Smooth muscle cell (in vitro differentiated cells): ENCODE data around the gene SLC48A1. TPM values are rescaled to one million over a fixed set of nuclear protein-coding genes. Genes with fewer than 3 reads are reported as not detected.

Source experiments
- DNase-seq: peaks from one replicate; lab custom pipeline; 2025; ENCODE audit not compliant: unreplicated experiment; lab: John Stamatoyannopoulos, UW
- H2AFZ ChIP-seq: fragments of 200-600 bp; sonication (generic); 2 replicates; pipeline ENCODE4 v1.6.0; 2016; ENCODE audit warnings: antibody characterized with exemption, low read depth, mild to moderate bottlenecking
- H3F3A ChIP-seq: fragments of 200-600 bp; sonication (generic); 2 replicates; pipeline ENCODE4 v1.6.0; 2017; ENCODE audit warnings: antibody characterized with exemption, low read depth
- H3K27ac ChIP-seq: fragments of 200-600 bp; sonication (generic); 2 replicates; pipeline ENCODE4 v1.5.1; 2016; ENCODE audit warnings: low read depth, mild to moderate bottlenecking
- H3K27me3 ChIP-seq: fragments of 200-600 bp; sonication (generic); 2 replicates; pipeline ENCODE4 v1.6.1; 2016; ENCODE audit warnings: low read depth, mild to moderate bottlenecking
- H3K36me3 ChIP-seq: fragments of 200-600 bp; sonication (generic); 2 replicates; pipeline ENCODE4 v1.5.1; 2016; ENCODE audit warnings: low read depth
- H3K4me1 ChIP-seq: fragments of 200-600 bp; sonication (generic); 2 replicates; pipeline ENCODE4 v1.5.1; 2016; ENCODE audit warnings: low read depth
- H3K4me2 ChIP-seq: fragments of 200-600 bp; sonication (generic); 2 replicates; pipeline ENCODE4 v1.6.0; 2016; ENCODE audit warnings: mild to moderate bottlenecking
- H3K4me3 ChIP-seq: fragments of 200-600 bp; sonication (generic); 2 replicates; pipeline ENCODE4 v1.5.1; 2016; ENCODE audit warnings: mild to moderate bottlenecking
- H3K79me2 ChIP-seq: fragments of 200-600 bp; sonication (generic); 2 replicates; pipeline ENCODE4 v1.6.0; 2016; ENCODE audit warnings: low read depth, mild to moderate bottlenecking
- H3K9ac ChIP-seq: fragments of 200-600 bp; sonication (generic); 2 replicates; pipeline ENCODE4 v1.6.0; 2016; ENCODE audit warnings: low read depth
- H3K9me3 ChIP-seq: fragments of 200-600 bp; sonication (generic); replicated peaks from 2 replicates; pipeline ENCODE4 v1.5.1; 2016; ENCODE audit warnings: low read depth
- H4K20me1 ChIP-seq: fragments of 200-600 bp; sonication (generic); 2 replicates; pipeline ENCODE4 v1.6.0; 2016; ENCODE audit warnings: low read depth
- CTCF ChIP-seq: fragments of 200-600 bp; sonication (generic); IDR thresholded peaks from 2 replicates; pipeline ENCODE4 v1.5.1; 2017; ENCODE audit warnings: borderline replicate concordance, mild to moderate bottlenecking, antibody characterized with exemption; ENCODE audit not compliant: insufficient read depth, poor library complexity, severe bottlenecking
- WGBS: methylation state at CpG from one replicate; pipeline ENCODE4 v1.1.7; 2016; ENCODE audit warnings: low lambda C conversion rate; 5-methylcytosine and 5-hydroxymethylcytosine counted together
- polyA plus RNA-seq: library from polyadenylated mRNA; unstranded; fragments of >200 nt; fragmentation: Nextera tagmentation; extraction: Ambion mirVana; gene quantifications from 2 replicates; pipeline ENCODE4 v1.2.1, GENCODE V29; 2016
- total RNA-seq: library from RNA; depleted of rRNA; stranded (reverse); fragments of >200 nt; gene quantifications from 2 replicates; pipeline ENCODE4 v1.2.3, GENCODE V29; 2014

Gene SLC48A1
- total and polyA plus RNA-seq, 2 experiments from 2014 or later, result 6.2 to 11.4 TPM

DNA sequence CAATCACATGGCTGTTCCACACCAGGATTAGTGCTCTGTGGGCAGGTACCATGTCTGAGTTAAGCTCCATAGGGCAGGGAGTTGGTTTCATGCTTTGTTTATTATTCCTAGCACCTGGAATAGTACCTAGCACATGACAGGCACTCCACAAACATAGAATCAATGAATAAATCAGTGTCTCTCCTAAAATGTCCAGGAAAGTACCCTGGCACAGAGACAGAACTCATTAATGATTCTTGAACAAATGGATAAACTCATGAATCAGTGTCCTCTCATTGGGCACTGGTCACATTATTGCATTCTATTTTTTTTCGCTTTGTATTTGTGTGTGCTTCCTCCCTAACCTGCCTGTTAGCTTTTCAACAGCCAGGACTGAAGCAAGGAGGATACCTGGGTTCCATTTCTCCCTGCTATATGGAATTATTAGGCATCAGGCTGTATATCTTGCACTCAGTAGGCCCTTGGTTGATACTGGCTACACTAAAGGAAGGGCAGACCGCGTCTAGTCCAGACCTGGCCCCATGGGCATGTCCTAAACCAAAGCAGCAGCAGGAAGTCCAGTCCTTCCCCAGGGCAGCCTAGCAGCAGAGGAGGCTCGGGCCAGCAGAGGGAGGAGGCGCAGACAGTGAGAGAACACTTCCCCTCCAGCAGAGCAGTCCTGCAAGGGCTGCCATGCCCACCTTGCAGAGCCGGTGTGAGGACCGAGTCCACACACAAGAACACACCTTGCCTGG is 28.3 kb downstream of the SLC48A1 start:
- no peak overlapping the region for H3K4me3 ChIP-seq
- no peaks in the 10 kb centered on the region for H3K9me3 ChIP-seq
- TF ChIP-seq CTCF, result no peak
- H4K20me1 ChIP-seq, result peaks cover 86% of the 10 kb centered on the region
- H2AFZ ChIP-seq, result no peak overlapping the region
- H3F3A ChIP-seq, result no peaks in the 10 kb centered on the region
- H3K27me3 ChIP-seq, result no peaks in the 10 kb centered on the region
- no peak overlapping the region for H3K27ac ChIP-seq
- no peak overlapping the region for H3K4me2 ChIP-seq
- peaks cover 63% of the 10 kb centered on the region for H3K79me2 ChIP-seq
- no peaks in the 10 kb centered on the region for H3K4me1 ChIP-seq
- no peak overlapping the region for H3K9ac ChIP-seq
- 86% methylated on average over 7 of the region's 7 CpGs for WGBS
- H3K36me3 ChIP-seq, result no peaks in the 10 kb centered on the region
- DNase-seq, result no peak

DNA sequence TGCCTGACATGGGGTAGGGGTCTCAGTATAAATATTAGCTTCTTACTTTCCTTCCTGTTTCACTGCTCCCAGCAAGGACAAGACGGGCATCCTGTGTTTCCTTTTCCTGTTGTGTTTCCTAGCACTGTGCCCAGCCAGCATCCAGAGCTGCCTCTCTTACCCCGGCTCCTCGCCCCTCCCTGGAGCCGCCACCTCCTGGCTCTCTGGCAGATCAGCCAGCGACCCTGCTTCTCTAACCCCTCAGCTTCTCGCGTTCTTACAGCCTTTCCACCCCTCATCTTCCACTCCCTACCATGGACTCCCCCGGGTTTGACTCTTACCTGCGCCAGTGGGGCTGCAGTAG is 28.8 kb downstream of the SLC48A1 start:
- Histone ChIP-seq H2AFZ (no peak overlapping the region), H4K20me1 (peaks cover 91% of the 10 kb centered on the region), H3K9ac (no peak overlapping the region)

GRCh38 chr12:47802312-47802711 is 29.3 kb downstream of the SLC48A1 start:
- no peaks in the 10 kb centered on the region for H3K36me3 ChIP-seq
- no peak for DNase-seq
- no peaks in the 10 kb centered on the region for H3K27me3 ChIP-seq
- 56% methylated on average over 5 of the region's 5 CpGs for whole genome bisulfite sequencing
- peaks cover 73% of the 10 kb centered on the region for H3K79me2 ChIP-seq
- no peak overlapping the region for H3K4me2 ChIP-seq
- H3K9me3 ChIP-seq, result no peaks in the 10 kb centered on the region
- H4K20me1 ChIP-seq, result peaks cover 95% of the 10 kb centered on the region
- peak; percentile 22 for TF ChIP-seq CTCF
- no peak overlapping the region for H3K27ac ChIP-seq
- H3K9ac ChIP-seq, result no peak overlapping the region
- no peaks in the 10 kb centered on the region for H3K4me1 ChIP-seq
- H2AFZ ChIP-seq, result no peak overlapping the region
- H3F3A ChIP-seq, result no peaks in the 10 kb centered on the region
- no peak overlapping the region for H3K4me3 ChIP-seq

More for the DNA sequence above, 28.8 kb downstream of the SLC48A1 start:
- no peaks in the 10 kb centered on the region for H3K36me3 ChIP-seq
- DNase-seq, result no peak
- no peaks in the 10 kb centered on the region for H3K27me3 ChIP-seq
- no peaks in the 10 kb centered on the region for H3K9me3 ChIP-seq
- TF ChIP-seq CTCF, result no peak
- H3K4me1 ChIP-seq, result no peaks in the 10 kb centered on the region
- H3K4me2 ChIP-seq, result no peak overlapping the region
- WGBS, result 85% methylated on average over 9 of the region's 9 CpGs
- peaks cover 69% of the 10 kb centered on the region for H3K79me2 ChIP-seq
- H3K4me3 ChIP-seq, result no peak overlapping the region
- no peaks in the 10 kb centered on the region for H3F3A ChIP-seq
- no peak overlapping the region for H3K27ac ChIP-seq
